CD4-positive, CD25-positive, alpha-beta regulatory T cell (primary cell): ENCODE measurements around the gene GFI1B. TPM values are rescaled to one million over a fixed set of nuclear protein-coding genes. Genes with fewer than 3 reads are reported as not detected.

Experiments used
- ATAC-seq, 2 donors: fragments of 150-1000 bp; cut with Tn5 transposase; one replicate each; pipeline ENCODE4 v1.10.0; 2021; ENCODE audit warnings: low read depth in 2 of 2, moderate number of reproducible peaks in 2 of 2, moderate library complexity in 1 of 2
- DNase-seq, 3 donors: peaks; one replicate each; pipeline versions ENCODE4 v3.0.0 to v3.0.0-alpha.2; 2012 to 2022; ENCODE audit warnings: mixed read lengths in 1 of 3
- H3K27ac ChIP-seq: one replicate; pipeline ENCODE4 v1.7.0; 2013; ENCODE audit warnings: mild to moderate bottlenecking, low read length; ENCODE audit not compliant: insufficient read depth, poor library complexity, severe bottlenecking
- H3K27me3 ChIP-seq: one replicate; pipeline ENCODE4 v1.7.0; 2013; ENCODE audit warnings: low read length; ENCODE audit not compliant: control insufficient read depth, insufficient read depth
- H3K36me3 ChIP-seq: one replicate; pipeline ENCODE4 v1.7.0; 2013; ENCODE audit warnings: mild to moderate bottlenecking, low read length, moderate library complexity; ENCODE audit not compliant: control insufficient read depth, insufficient read depth
- H3K4me1 ChIP-seq: 2 replicates; pipeline ENCODE4 v1.7.0; 2013; ENCODE audit warnings: mild to moderate bottlenecking, low read length; ENCODE audit not compliant: insufficient read depth, control insufficient read depth, poor library complexity, severe bottlenecking
- H3K4me3 ChIP-seq: one replicate; pipeline ENCODE4 v1.7.0; 2013; ENCODE audit warnings: low read depth, mild to moderate bottlenecking, low read length, moderate library complexity
- H3K9me3 ChIP-seq, 2 experiments: 1 replicate in 1 of 2; 2 replicates in 1 of 2; pipeline ENCODE4 v1.7.0; 2013; ENCODE audit warnings: low read length in 2 of 2, mild to moderate bottlenecking in 1 of 2, moderate library complexity in 1 of 2; ENCODE audit not compliant: control insufficient read depth in 2 of 2
- H3K27ac Mint-ChIP-seq, 3 donors: one replicate each; pipeline ENCODE4 v1.8.0; 2020 to 2022; ENCODE audit warnings: mild to moderate bottlenecking in 3 of 3, mixed read lengths in 3 of 3, moderate library complexity in 2 of 3
- H3K27me3 Mint-ChIP-seq: one replicate; pipeline ENCODE4 v1.8.0; 2022; ENCODE audit warnings: mild to moderate bottlenecking, mixed read lengths
- H3K36me3 Mint-ChIP-seq: one replicate; pipeline ENCODE4 v1.8.0; 2020; ENCODE audit warnings: mixed read lengths
- H3K4me1 Mint-ChIP-seq, 4 donors: one replicate each; pipeline ENCODE4 v1.8.0; 2020 to 2022; ENCODE audit warnings: mixed read lengths in 4 of 4, mild to moderate bottlenecking in 1 of 4
- H3K4me3 Mint-ChIP-seq, 4 donors: one replicate each; pipeline ENCODE4 v1.8.0; 2020 to 2022; ENCODE audit warnings: mild to moderate bottlenecking in 4 of 4, mixed read lengths in 4 of 4, moderate library complexity in 3 of 4
- H3K9me3 Mint-ChIP-seq, 7 donors: one replicate each; pipeline ENCODE4 v1.8.0; 2020 to 2022; ENCODE audit warnings: mixed read lengths in 7 of 7, mild to moderate bottlenecking in 3 of 7, moderate library complexity in 2 of 7
- polyA plus RNA-seq, 4 donors: library from polyadenylated mRNA; unstranded; fragments of 300-500 nt; fragmentation: Illumina TruSeq; gene quantifications; one replicate each; pipeline ENCODE4 v1.2.3, GENCODE V29; 2021
- total RNA-seq: library from RNA; stranded (reverse); gene quantifications from one replicate; pipeline ENCODE4 v1.2.3, GENCODE V29; 2022

The GFI1B gene
- total and polyA plus RNA-seq, 5 donors from 2014 or later = 0.05 to 3.3 TPM; not detected in 3

GRCh38 chr9:132970324-132971062, 8.0 kb upstream of the GFI1B start:
- ATAC-seq (no peak), DNase-seq (no peak)
- peaks cover 0 to 2% (median 0%) of the 10 kb centered on the region in 7 donors for H3K9me3 Mint-ChIP-seq
- no peak overlapping the region for H3K4me3 ChIP-seq
- no peak overlapping the region for H3K27ac Mint-ChIP-seq
- no peak overlapping the region for H3K27ac ChIP-seq
- no peak overlapping the region for H3K4me3 Mint-ChIP-seq
- peaks cover 2% of the 10 kb centered on the region for H3K27me3 ChIP-seq
- H3K36me3 ChIP-seq = no peaks in the 10 kb centered on the region
- H3K9me3 ChIP-seq = no peaks in the 10 kb centered on the region
- H3K36me3 Mint-ChIP-seq = no peaks in the 10 kb centered on the region
- H3K27me3 Mint-ChIP-seq = peaks cover 23% of the 10 kb centered on the region
- H3K4me1 Mint-ChIP-seq = peaks cover 0 to 6% (median 2%) of the 10 kb centered on the region in 4 donors
- H3K4me1 ChIP-seq = peaks cover 3% of the 10 kb centered on the region

DNA sequence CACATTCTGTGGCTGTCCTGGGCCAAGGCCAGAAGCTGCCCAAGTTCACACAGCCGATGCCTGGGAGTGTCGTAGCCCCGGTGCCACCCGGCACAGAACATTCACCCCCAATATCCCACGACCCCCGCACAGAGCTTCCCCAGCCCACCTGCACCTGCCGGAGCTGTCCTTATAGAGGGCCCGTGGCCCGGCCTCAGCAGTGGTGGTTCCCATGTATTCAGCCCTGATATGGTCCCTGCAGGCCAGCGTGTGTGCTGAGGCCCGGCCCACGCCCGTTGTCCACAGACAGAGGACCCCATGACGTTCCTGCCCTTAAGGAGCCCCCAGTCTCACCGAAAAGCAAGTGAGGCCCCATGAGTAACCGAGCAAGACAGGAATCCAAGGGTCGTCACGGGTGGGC, 5.3 kb upstream of the GFI1B start:
- no peaks in the 10 kb centered on the region for H3K36me3 Mint-ChIP-seq

DNA sequence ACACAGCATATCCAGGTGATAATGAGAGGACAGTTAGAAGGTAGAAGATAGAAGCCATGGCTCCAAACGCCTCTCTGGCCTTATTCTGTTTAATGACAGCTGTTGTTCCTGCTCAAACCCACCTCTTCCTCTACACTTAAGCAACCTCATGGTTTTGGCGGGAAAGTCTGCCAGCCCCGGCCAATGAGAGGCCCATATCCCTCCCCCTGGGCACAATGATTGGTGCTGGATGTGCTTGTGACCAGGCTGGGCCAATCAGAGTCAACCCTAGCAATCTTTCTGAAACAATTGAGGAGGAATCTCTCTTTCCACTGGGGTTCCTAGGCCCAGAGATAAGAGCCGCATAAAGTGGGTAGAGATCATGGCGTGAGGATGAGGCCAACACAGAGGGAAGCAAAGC, 4.8 kb upstream of the GFI1B start:
- DNase-seq (peak in 1 of 3 donors; percentile 33), ATAC-seq (no peak)
- Histone ChIP-seq H3K36me3 (no peaks in the 10 kb centered on the region), H3K27ac (no peak overlapping the region), H3K9me3 (no peaks in the 10 kb centered on the region), H3K27me3 (peaks cover 9% of the 10 kb centered on the region), H3K4me3 (no peak overlapping the region), H3K4me1 (peaks cover 3% of the 10 kb centered on the region)
- H3K9me3 Mint-ChIP-seq = peaks cover 0 to 2% (median 0%) of the 10 kb centered on the region in 7 donors
- H3K4me1 Mint-ChIP-seq = peaks cover 0 to 9% (median 3%) of the 10 kb centered on the region in 4 donors
- no peak overlapping the region for H3K27ac Mint-ChIP-seq
- H3K36me3 Mint-ChIP-seq = no peaks in the 10 kb centered on the region
- H3K4me3 Mint-ChIP-seq = no peak overlapping the region
- H3K27me3 Mint-ChIP-seq = peaks cover 40% of the 10 kb centered on the region

More for the DNA sequence above, 5.3 kb upstream of the GFI1B start:
- Mint-ChIP-seq H3K27me3 (peaks cover 35% of the 10 kb centered on the region), H3K4me1 (peaks cover 0 to 6% (median 2%) of the 10 kb centered on the region in 4 donors), H3K9me3 (peaks cover 0 to 2% (median 0%) of the 10 kb centered on the region in 7 donors), H3K27ac (no peak overlapping the region), H3K4me3 (no peak overlapping the region)
- Histone ChIP-seq H3K4me3 (no peak overlapping the region), H3K27me3 (peaks cover 4% of the 10 kb centered on the region), H3K4me1 (peaks cover 3% of the 10 kb centered on the region), H3K27ac (no peak overlapping the region), H3K36me3 (no peaks in the 10 kb centered on the region), H3K9me3 (no peaks in the 10 kb centered on the region)
- ATAC-seq (no peak), DNase-seq (no peak)

DNA sequence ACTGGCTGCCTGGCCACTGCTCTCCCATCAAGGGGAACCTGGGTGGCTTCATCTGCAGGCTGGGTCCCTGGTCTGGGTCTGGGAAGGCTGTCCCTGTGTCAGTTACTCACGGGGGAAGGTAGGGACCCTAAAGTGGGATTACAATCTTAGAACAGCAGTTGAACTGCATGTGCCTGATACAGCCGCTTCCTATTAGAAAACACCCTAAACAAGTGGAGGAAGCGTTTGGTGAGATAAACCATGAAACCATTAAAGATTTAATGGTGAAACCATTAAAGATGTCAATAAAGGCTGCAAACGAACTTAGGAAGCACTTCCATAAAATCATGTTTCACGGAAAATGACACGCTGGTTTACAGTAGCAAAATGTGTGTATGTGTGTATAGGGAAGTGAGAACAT, 2.5 kb upstream of the GFI1B start:
- no peak for ATAC-seq
- H3K27me3 Mint-ChIP-seq = peaks cover 55% of the 10 kb centered on the region

GRCh38 chr9:132976571-132976970, 1.9 kb upstream of the GFI1B start:
- H3K36me3 Mint-ChIP-seq = no peaks in the 10 kb centered on the region
- no peak for DNase-seq
- Histone ChIP-seq H3K4me1 (peaks cover 3% of the 10 kb centered on the region), H3K27me3 (peaks cover 25% of the 10 kb centered on the region), H3K9me3 (no peaks in the 10 kb centered on the region), H3K4me3 (no peak overlapping the region), H3K36me3 (no peaks in the 10 kb centered on the region), H3K27ac (no peak overlapping the region)
- peaks cover 0 to 2% (median 0%) of the 10 kb centered on the region in 7 donors for H3K9me3 Mint-ChIP-seq
- no peak overlapping the region for H3K4me3 Mint-ChIP-seq
- peaks cover 53% of the 10 kb centered on the region for H3K27me3 Mint-ChIP-seq
- ATAC-seq = no peak
- peaks cover 0 to 10% (median 3%) of the 10 kb centered on the region in 4 donors for H3K4me1 Mint-ChIP-seq
- no peak overlapping the region for H3K27ac Mint-ChIP-seq

More for the DNA sequence above, 2.5 kb upstream of the GFI1B start:
- peaks cover 3% of the 10 kb centered on the region for H3K4me1 ChIP-seq
- Mint-ChIP-seq H3K36me3 (no peaks in the 10 kb centered on the region), H3K27ac (no peak overlapping the region), H3K4me3 (no peak overlapping the region), H3K9me3 (peaks cover 0 to 2% (median 0%) of the 10 kb centered on the region in 7 donors), H3K4me1 (peaks cover 0 to 10% (median 3%) of the 10 kb centered on the region in 4 donors)
- H3K27ac ChIP-seq = no peak overlapping the region
- H3K27me3 ChIP-seq = peaks cover 25% of the 10 kb centered on the region
- no peak overlapping the region for H3K4me3 ChIP-seq
- H3K9me3 ChIP-seq = no peaks in the 10 kb centered on the region
- H3K36me3 ChIP-seq = no peaks in the 10 kb centered on the region
- DNase-seq = no peak

GRCh38 chr9:132978112-132978450, 413 bp upstream of the GFI1B start:
- ATAC-seq (no peak), DNase-seq (no peak)
- peaks cover 0 to 5% (median 0%) of the 10 kb centered on the region in 4 donors for H3K4me1 Mint-ChIP-seq
- no peaks in the 10 kb centered on the region for H3K9me3 ChIP-seq
- H3K27me3 ChIP-seq = peaks cover 31% of the 10 kb centered on the region
- no peak overlapping the region for H3K4me3 ChIP-seq
- H3K9me3 Mint-ChIP-seq = peaks cover 0 to 2% (median 0%) of the 10 kb centered on the region in 7 donors
- H3K36me3 Mint-ChIP-seq = no peaks in the 10 kb centered on the region
- H3K4me3 Mint-ChIP-seq = no peak overlapping the region
- H3K36me3 ChIP-seq = no peaks in the 10 kb centered on the region
- peaks cover 58% of the 10 kb centered on the region for H3K27me3 Mint-ChIP-seq
- H3K27ac Mint-ChIP-seq = no peak overlapping the region
- no peaks in the 10 kb centered on the region for H3K4me1 ChIP-seq
- no peak overlapping the region for H3K27ac ChIP-seq

DNA sequence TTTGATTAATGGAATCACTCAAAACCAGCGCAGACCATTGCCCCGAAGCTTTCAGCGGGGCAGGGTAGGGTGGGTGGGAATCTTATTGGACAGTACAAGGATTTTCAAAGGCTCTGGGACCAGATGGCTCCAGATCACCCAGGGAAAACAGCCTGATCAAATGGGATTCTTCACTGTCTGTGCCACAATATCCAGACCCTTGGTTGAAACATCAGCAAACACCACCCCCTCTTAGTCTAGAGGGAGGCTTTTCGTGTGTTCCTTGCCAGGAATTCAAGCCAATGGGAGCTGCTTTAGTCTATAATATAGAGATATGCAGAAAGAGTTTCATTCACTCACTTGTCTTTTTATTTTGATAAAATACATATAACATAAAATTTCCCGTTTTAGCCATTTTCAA, 1.7 kb downstream of the GFI1B start:
- H3K27ac Mint-ChIP-seq = no peak overlapping the region
- Histone ChIP-seq H3K4me1 (no peaks in the 10 kb centered on the region), H3K4me3 (no peak overlapping the region), H3K27ac (no peak overlapping the region), H3K36me3 (no peaks in the 10 kb centered on the region), H3K27me3 (peaks cover 29% of the 10 kb centered on the region), H3K9me3 (no peaks in the 10 kb centered on the region)
- peaks cover 0 to 5% (median 0%) of the 10 kb centered on the region in 4 donors for H3K4me1 Mint-ChIP-seq
- peaks cover 0 to 1% (median 0%) of the 10 kb centered on the region in 7 donors for H3K9me3 Mint-ChIP-seq
- no peak overlapping the region for H3K4me3 Mint-ChIP-seq
- ATAC-seq (no peak), DNase-seq (no peak)
- no peaks in the 10 kb centered on the region for H3K36me3 Mint-ChIP-seq
- H3K27me3 Mint-ChIP-seq = peaks cover 51% of the 10 kb centered on the region

DNA sequence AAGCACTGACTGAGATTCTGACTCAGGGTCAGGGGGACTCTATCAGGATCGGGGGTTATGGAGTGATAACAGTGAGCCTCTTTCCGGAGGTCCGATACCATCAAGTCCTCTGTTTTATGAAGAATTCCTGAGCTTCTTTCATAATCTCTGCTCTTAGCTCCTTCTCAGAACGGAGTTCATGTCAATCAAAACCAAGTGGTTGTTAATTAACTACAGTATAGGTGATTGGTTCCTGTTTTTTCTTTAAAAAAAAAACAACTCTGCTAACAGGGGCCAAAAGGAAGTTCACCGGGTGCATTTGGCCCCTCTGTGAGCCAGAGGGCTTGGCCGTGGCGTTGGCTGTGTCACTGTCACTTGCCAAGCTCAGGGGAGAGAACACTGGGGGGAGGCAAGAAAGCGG, 4.0 kb downstream of the GFI1B start:
- peaks cover 31% of the 10 kb centered on the region for H3K27me3 ChIP-seq
- Mint-ChIP-seq H3K27me3 (peaks cover 44% of the 10 kb centered on the region), H3K4me3 (no peak overlapping the region), H3K36me3 (no peaks in the 10 kb centered on the region), H3K9me3 (no peaks in the 10 kb centered on the region), H3K27ac (no peak overlapping the region), H3K4me1 (peaks cover 0 to 5% (median 0%) of the 10 kb centered on the region in 4 donors)
- no peak for ATAC-seq
- H3K27ac ChIP-seq = no peak overlapping the region
- no peaks in the 10 kb centered on the region for H3K9me3 ChIP-seq
- H3K36me3 ChIP-seq = no peaks in the 10 kb centered on the region
- no peak overlapping the region for H3K4me3 ChIP-seq
- no peak for DNase-seq
- H3K4me1 ChIP-seq = no peaks in the 10 kb centered on the region
